ENCODE measurements around the gene CDH23.

The CDH23 gene

GRCh38 chr10:71664585-71664984, 267.9 kb downstream of the CDH23 start:
- no peak for DNase-seq

- no peak for DNase-seq
Observed at GRCh38 chr10:71665456-71665855, 268.7 kb downstream of the CDH23 start.

- no peak for DNase-seq
Observed at GRCh38 chr10:71666639-71667386, 270.1 kb downstream of the CDH23 start.

- no peak for DNase-seq
Observed at GRCh38 chr10:71667387-71667752, 270.6 kb downstream of the CDH23 start.

- DNase-seq: no peak
Observed at GRCh38 chr10:71671994-71672946, 275.6 kb downstream of the CDH23 start.

- DNase-seq: no peak
Observed at GRCh38 chr10:71675295-71675970, 278.7 kb downstream of the CDH23 start.

GRCh38 chr10:71677261-71677660, 280.5 kb downstream of the CDH23 start:
- DNase-seq: no peak

- DNase-seq: no peak
Observed at GRCh38 chr10:71678057-71678805, 281.5 kb downstream of the CDH23 start.

GRCh38 chr10:71679425-71679824, 282.7 kb downstream of the CDH23 start:
- no peak for DNase-seq

GRCh38 chr10:71681977-71682376, 285.3 kb downstream of the CDH23 start:
- no peak for DNase-seq

- no peak for DNase-seq
Observed at GRCh38 chr10:71683301-71683700, 286.6 kb downstream of the CDH23 start.

- no peak for DNase-seq
Observed at GRCh38 chr10:71684356-71685173, 287.8 kb downstream of the CDH23 start.

- no peak for DNase-seq
Observed at GRCh38 chr10:71685554-71686232, 289.0 kb downstream of the CDH23 start.

GRCh38 chr10:71687077-71687476, 290.4 kb downstream of the CDH23 start:
- DNase-seq: no peak

GRCh38 chr10:71687480-71687879, 290.8 kb downstream of the CDH23 start:
- DNase-seq: no peak

- no peak for DNase-seq
Observed at GRCh38 chr10:71688256-71688655, 291.5 kb downstream of the CDH23 start.

- DNase-seq: no peak
Observed at GRCh38 chr10:71690094-71690720, 293.5 kb downstream of the CDH23 start.

GRCh38 chr10:71691405-71691804, 294.7 kb downstream of the CDH23 start:
- DNase-seq: no peak

- no peak for DNase-seq
Observed at GRCh38 chr10:71692598-71693306, 296.0 kb downstream of the CDH23 start.

- no peak for DNase-seq
Observed at GRCh38 chr10:71693377-71693776, 296.7 kb downstream of the CDH23 start.

All from activated gamma-delta T cell treated with Interleukin-2 at 50 U/mL for 16 hours (primary cell).